ENCODE measurements around the gene CCDC89.

CCDC89 gene

GRCh38 chr11:85652786-85653447 is 33.1 kb downstream of the CCDC89 start:
- DNase-seq (ENCODE audit: low spot score) = no peak

- no peak for DNase-seq (ENCODE audit: low spot score)
Measured at GRCh38 chr11:85651118-85651517, 34.9 kb downstream of the CCDC89 start.

GRCh38 chr11:85647604-85648299 is 38.2 kb downstream of the CCDC89 start, which contains the start of gene TMEM126A:
TMEM126A (plus strand) TSS chr11:85647967; CDS start chr11:85650256, 2,289 bp downstream.
- DNase-seq (ENCODE audit: low spot score) = peak; percentile 94

GRCh38 chr11:85647078-85647477 is 38.9 kb downstream of the CCDC89 start:
- no peak for DNase-seq (ENCODE audit: low spot score)

GRCh38 chr11:85643191-85643614 is 42.8 kb downstream of the CCDC89 start:
- no peak for DNase-seq (ENCODE audit: low spot score)

- DNase-seq (ENCODE audit: low spot score) = no peak
Measured at GRCh38 chr11:85634747-85635146, 51.2 kb downstream of the CCDC89 start.
